OCI-LY1 (cell line): ENCODE measurements around the gene PIK3R5.

Experiments
- H2AFZ ChIP-seq: fragments of 200-600 bp; sonication (generic), shearing (Covaris generic); 2 replicates; pipeline ENCODE4 v1.6.0; 2014; ENCODE audit warnings: antibody characterized with exemption, mild to moderate bottlenecking, low read length
- H3F3A ChIP-seq: fragments of 200-600 bp; sonication (generic), shearing (Covaris generic); 2 replicates; pipeline ENCODE4 v1.6.0; 2014; ENCODE audit warnings: mild to moderate bottlenecking, antibody characterized with exemption, low read length, moderate library complexity; ENCODE audit not compliant: insufficient read depth
- H3K27ac ChIP-seq: fragments of 200-600 bp; sonication (generic); 2 replicates; pipeline ENCODE4 v1.5.1; 2014; ENCODE audit warnings: low read length, mixed run types, mild to moderate bottlenecking, low read depth; ENCODE audit not compliant: poor library complexity, severe bottlenecking
- H3K27me3 ChIP-seq: fragments of 200-600 bp; sonication (generic); 2 replicates; pipeline ENCODE4 v1.6.0; 2014; ENCODE audit warnings: antibody characterized with exemption, mild to moderate bottlenecking, low read length, moderate library complexity; ENCODE audit not compliant: insufficient read depth
- H3K36me3 ChIP-seq: fragments of 200-600 bp; sonication (generic); 2 replicates; pipeline ENCODE4 v1.6.1; 2014; ENCODE audit warnings: mild to moderate bottlenecking, antibody characterized with exemption, low read length, moderate library complexity, mixed read lengths; ENCODE audit not compliant: insufficient read depth
- H3K4me1 ChIP-seq: fragments of 200-600 bp; sonication (generic); 2 replicates; pipeline ENCODE4 v1.5.1; 2014; ENCODE audit warnings: mild to moderate bottlenecking, low read length, moderate library complexity; ENCODE audit not compliant: insufficient read depth, severe bottlenecking
- H3K4me2 ChIP-seq: fragments of 200-600 bp; sonication (generic), shearing (Covaris generic); 2 replicates; pipeline ENCODE4 v1.6.1; 2014; ENCODE audit warnings: low read length
- H3K4me3 ChIP-seq: fragments of 200-600 bp; sonication (generic); 2 replicates; pipeline ENCODE4 v1.5.1; 2014; ENCODE audit warnings: low read length, low read depth, mild to moderate bottlenecking, mixed read lengths; ENCODE audit not compliant: poor library complexity, severe bottlenecking
- H3K79me2 ChIP-seq: fragments of 200-600 bp; shearing (Covaris generic); 2 replicates; pipeline ENCODE4 v1.6.1; 2016; ENCODE audit warnings: mixed run types, low read length, mixed read lengths; ENCODE audit not compliant: insufficient read depth
- H3K9ac ChIP-seq: fragments of 200-600 bp; sonication (generic), shearing (Covaris generic); 2 replicates; pipeline ENCODE4 v1.6.1; 2014; ENCODE audit warnings: mild to moderate bottlenecking, low read length, mixed read lengths
- H3K9me2 ChIP-seq: fragments of 200-600 bp; sonication (generic), shearing (Covaris generic); 2 replicates; pipeline ENCODE4 v1.6.1; 2014; ENCODE audit warnings: low read depth, mild to moderate bottlenecking, low read length, mixed read lengths
- H3K9me3 ChIP-seq: fragments of 200-600 bp; shearing (Covaris generic); 2 replicates; pipeline ENCODE4 v1.6.1; 2014; ENCODE audit warnings: low read length, mixed read lengths
- H4K20me1 ChIP-seq: fragments of 200-600 bp; sonication (generic), shearing (Covaris generic); 2 replicates; pipeline ENCODE4 v1.6.0; 2016; ENCODE audit warnings: mild to moderate bottlenecking, low read length; ENCODE audit not compliant: insufficient read depth
- EZH2 ChIP-seq: fragments of 200-600 bp; sonication (generic), shearing (Covaris generic); IDR thresholded peaks from 2 replicates; pipeline ENCODE4 v1.8.0; 2017; ENCODE audit warnings: borderline replicate concordance, mixed run types, mild to moderate bottlenecking, antibody characterized with exemption, low read length, moderate library complexity, mixed read lengths
- TF ChIP-seq, protein P1 (sequence below): fragments of 200-600 bp; sonication (generic), shearing (Covaris generic); IDR thresholded peaks from 2 replicates; pipeline ENCODE4 v1.5.1; 2017; ENCODE audit warnings: mild to moderate bottlenecking, antibody characterized with exemption, low read length, moderate library complexity, mixed read lengths

Gene PIK3R5

DNA sequence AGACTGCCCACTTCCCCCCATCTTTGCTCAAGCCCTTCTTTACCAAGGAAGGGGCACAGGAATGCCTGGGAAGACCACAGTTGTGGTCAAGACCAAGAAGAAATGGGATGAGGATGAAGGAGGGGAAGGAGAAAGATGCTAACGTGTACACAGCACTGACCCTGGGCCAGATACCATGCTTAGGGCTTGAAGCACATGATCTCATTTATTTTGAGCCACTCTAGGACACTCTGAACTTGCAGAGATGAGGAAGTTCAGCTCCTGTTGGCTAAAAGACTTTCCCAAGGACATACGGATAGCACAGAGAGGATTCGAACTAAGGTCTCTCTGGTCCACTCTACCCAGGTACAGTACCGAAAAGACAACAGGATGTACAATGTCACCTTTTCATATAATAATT, 42.6 kb downstream of the PIK3R5 start:
- H3K4me2 ChIP-seq = no peak overlapping the region
- H3K9ac ChIP-seq = no peak overlapping the region
- peaks cover 6% of the 10 kb centered on the region; the same call in 1 of the 2 replicates for H3K9me3 ChIP-seq
- no peak overlapping the region for H3K4me3 ChIP-seq
- no peak overlapping the region for H2AFZ ChIP-seq
- TF ChIP-seq EZH2 = no peak
- TF ChIP-seq, protein P1, sequence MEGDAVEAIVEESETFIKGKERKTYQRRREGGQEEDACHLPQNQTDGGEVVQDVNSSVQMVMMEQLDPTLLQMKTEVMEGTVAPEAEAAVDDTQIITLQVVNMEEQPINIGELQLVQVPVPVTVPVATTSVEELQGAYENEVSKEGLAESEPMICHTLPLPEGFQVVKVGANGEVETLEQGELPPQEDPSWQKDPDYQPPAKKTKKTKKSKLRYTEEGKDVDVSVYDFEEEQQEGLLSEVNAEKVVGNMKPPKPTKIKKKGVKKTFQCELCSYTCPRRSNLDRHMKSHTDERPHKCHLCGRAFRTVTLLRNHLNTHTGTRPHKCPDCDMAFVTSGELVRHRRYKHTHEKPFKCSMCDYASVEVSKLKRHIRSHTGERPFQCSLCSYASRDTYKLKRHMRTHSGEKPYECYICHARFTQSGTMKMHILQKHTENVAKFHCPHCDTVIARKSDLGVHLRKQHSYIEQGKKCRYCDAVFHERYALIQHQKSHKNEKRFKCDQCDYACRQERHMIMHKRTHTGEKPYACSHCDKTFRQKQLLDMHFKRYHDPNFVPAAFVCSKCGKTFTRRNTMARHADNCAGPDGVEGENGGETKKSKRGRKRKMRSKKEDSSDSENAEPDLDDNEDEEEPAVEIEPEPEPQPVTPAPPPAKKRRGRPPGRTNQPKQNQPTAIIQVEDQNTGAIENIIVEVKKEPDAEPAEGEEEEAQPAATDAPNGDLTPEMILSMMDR = no peak
- no peaks in the 10 kb centered on the region for H3F3A ChIP-seq
- no peaks in the 10 kb centered on the region for H3K4me1 ChIP-seq
- H3K9me2 ChIP-seq = no peaks in the 10 kb centered on the region
- no peaks in the 10 kb centered on the region for H3K27me3 ChIP-seq
- H4K20me1 ChIP-seq = no peaks in the 10 kb centered on the region
- H3K27ac ChIP-seq = no peak overlapping the region
- no peaks in the 10 kb centered on the region for H3K79me2 ChIP-seq
- H3K36me3 ChIP-seq = no peaks in the 10 kb centered on the region

DNA sequence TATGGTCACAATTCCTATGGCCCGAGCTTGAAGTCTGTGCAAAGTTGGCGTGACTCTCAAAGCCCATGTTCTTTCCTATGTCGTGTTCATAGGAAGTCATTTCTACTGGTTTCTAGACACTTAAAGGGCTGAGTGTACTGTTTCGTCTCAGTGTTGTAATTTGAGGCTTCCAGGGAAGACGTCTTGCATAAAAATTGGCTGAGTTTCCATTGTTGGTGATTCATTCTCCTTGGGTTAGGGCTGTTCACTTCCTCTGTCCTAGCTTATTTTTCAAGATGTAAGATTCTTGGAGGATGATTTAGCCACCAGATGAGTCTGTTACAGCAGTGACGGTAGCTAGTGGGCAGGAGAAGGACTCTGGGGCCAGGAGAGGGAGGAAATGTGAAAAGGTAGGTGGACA, 43.1 kb downstream of the PIK3R5 start:
- Histone ChIP-seq H3K27me3 (no peaks in the 10 kb centered on the region), H3K9ac (no peak overlapping the region), H3K9me2 (no peaks in the 10 kb centered on the region), H3K9me3 (peaks cover 4% of the 10 kb centered on the region; the same call in 1 of the 2 replicates), H3K4me3 (no peak overlapping the region), H3K79me2 (no peaks in the 10 kb centered on the region), H3F3A (no peaks in the 10 kb centered on the region), H3K27ac (no peak overlapping the region), H3K4me2 (no peak overlapping the region), H3K36me3 (no peaks in the 10 kb centered on the region), H2AFZ (no peak overlapping the region), H3K4me1 (no peaks in the 10 kb centered on the region), H4K20me1 (no peaks in the 10 kb centered on the region)
- TF ChIP-seq, protein P1 = no peak
- TF ChIP-seq EZH2 = no peak

DNA sequence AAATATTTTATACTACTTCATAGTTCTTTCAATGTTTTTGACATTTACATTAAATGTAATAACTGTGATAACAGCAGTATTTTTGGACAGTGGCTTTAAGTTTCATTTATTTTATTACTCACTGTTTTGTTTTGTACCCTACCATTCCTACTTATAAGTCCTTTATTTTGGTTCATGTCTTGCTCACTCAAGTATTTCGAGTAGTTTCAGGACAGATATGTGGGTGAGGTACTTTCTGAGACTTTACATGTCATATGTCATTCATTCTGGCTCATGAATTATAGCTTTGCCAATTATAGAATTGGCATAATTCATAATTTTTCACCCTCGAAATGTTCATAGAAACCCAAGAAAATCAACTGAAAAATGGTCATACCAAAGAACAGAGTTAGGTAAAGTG, 44.4 kb downstream of the PIK3R5 start:
- Histone ChIP-seq H4K20me1 (no peaks in the 10 kb centered on the region), H3F3A (no peaks in the 10 kb centered on the region), H3K27ac (no peak overlapping the region), H3K27me3 (no peaks in the 10 kb centered on the region; the same call in 1 of the 2 replicates), H3K4me2 (no peak overlapping the region), H2AFZ (no peak overlapping the region), H3K36me3 (no peaks in the 10 kb centered on the region), H3K9me3 (no peaks in the 10 kb centered on the region), H3K9me2 (no peaks in the 10 kb centered on the region), H3K9ac (no peak overlapping the region), H3K4me1 (no peaks in the 10 kb centered on the region), H3K79me2 (no peaks in the 10 kb centered on the region), H3K4me3 (no peak overlapping the region)
- TF ChIP-seq, protein P1 = no peak
- TF ChIP-seq EZH2 = no peak
